HG03108 (cell line): Measurements from ENCODE around the gene MAGEA9B.
"Not testable (repeated sequence)": the region's sequence is repeated elsewhere in the genome, so short reads cannot be mapped to it uniquely, and the experiment has no call there.

Source experiments
- ATAC-seq: cut with Tn5 transposase; IDR thresholded peaks from one replicate; pipeline ENCODE4 v1.9.1; 2021; ENCODE audit warnings: moderate library complexity; ENCODE audit not compliant: unreplicated experiment

MAGEA9B gene

GRCh38 chrX:149587359-149587758 is at the start of gene MAGEA9B:
Gene MAGEA9B (minus strand): TSS chrX:149587459. CDS start chrX:149583179, 4,280 bp downstream.
- not testable (repeated sequence) for ATAC-seq

- ATAC-seq, result no peak
Observed at GRCh38 chrX:149633511-149633910, 46.3 kb upstream of the MAGEA9B start.

- ATAC-seq, result peak; percentile 85
Observed at GRCh38 chrX:149631234-149632165, 44.2 kb upstream of the MAGEA9B start, which contains the start of gene TMEM185A. Gene TMEM185A (minus strand): TSS chrX:149631792. CDS start chrX:149631580, 212 bp downstream.

- no peak for ATAC-seq
Observed at GRCh38 chrX:149630681-149631233, 43.5 kb upstream of the MAGEA9B start.

GRCh38 chrX:149629730-149630387 is 42.6 kb upstream of the MAGEA9B start:
- ATAC-seq, result no peak

- no peak for ATAC-seq
Observed at GRCh38 chrX:149628768-149629167, 41.5 kb upstream of the MAGEA9B start.

- ATAC-seq, result no peak
Observed at GRCh38 chrX:149628280-149628679, 41.0 kb upstream of the MAGEA9B start.

- ATAC-seq, result not testable (repeated sequence)
Observed at GRCh38 chrX:149626829-149627228, 39.6 kb upstream of the MAGEA9B start.

GRCh38 chrX:149619662-149620061 is 32.4 kb upstream of the MAGEA9B start:
- ATAC-seq, result not testable (repeated sequence)

GRCh38 chrX:149618871-149619270 is 31.6 kb upstream of the MAGEA9B start:
- no peak for ATAC-seq

GRCh38 chrX:149611623-149612175 is 24.4 kb upstream of the MAGEA9B start:
- ATAC-seq, result no peak

- ATAC-seq, result no peak
Observed at GRCh38 chrX:149610511-149610910, 23.3 kb upstream of the MAGEA9B start.

GRCh38 chrX:149607699-149608098 is 20.4 kb upstream of the MAGEA9B start:
- ATAC-seq, result no peak

- ATAC-seq, result not testable (repeated sequence)
Observed at GRCh38 chrX:149605248-149605885, 18.1 kb upstream of the MAGEA9B start.

GRCh38 chrX:149598603-149599002 is 11.3 kb upstream of the MAGEA9B start:
- ATAC-seq, result not testable (repeated sequence)

GRCh38 chrX:149595943-149596342 is 8.7 kb upstream of the MAGEA9B start:
- not testable (repeated sequence) for ATAC-seq

- not testable (repeated sequence) for ATAC-seq
Observed at GRCh38 chrX:149595214-149595613, 8.0 kb upstream of the MAGEA9B start, which contains the start of gene HSFX2. Gene HSFX2 (minus strand): TSS chrX:149595314. CDS start chrX:149594700, 614 bp downstream.

- ATAC-seq, result not testable (repeated sequence)
Observed at GRCh38 chrX:149590993-149591392, 3.7 kb upstream of the MAGEA9B start.

- ATAC-seq, result not testable (repeated sequence)
Observed at GRCh38 chrX:149585631-149586030, 1.6 kb downstream of the MAGEA9B start.

- ATAC-seq, result peak; percentile 100
Observed at GRCh38 chrX:149573456-149573855, 13.8 kb downstream of the MAGEA9B start.
